ENCODE data around the gene SAA4.
A peak's percentile ranks its signal among the peaks of the same experiment; 100 is the strongest.
"Not testable (repeated sequence)": the region's sequence is repeated elsewhere in the genome, so short reads cannot be mapped to it uniquely, and the experiment has no call there.

The SAA4 gene, protein sequence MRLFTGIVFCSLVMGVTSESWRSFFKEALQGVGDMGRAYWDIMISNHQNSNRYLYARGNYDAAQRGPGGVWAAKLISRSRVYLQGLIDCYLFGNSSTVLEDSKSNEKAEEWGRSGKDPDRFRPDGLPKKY

DNA sequence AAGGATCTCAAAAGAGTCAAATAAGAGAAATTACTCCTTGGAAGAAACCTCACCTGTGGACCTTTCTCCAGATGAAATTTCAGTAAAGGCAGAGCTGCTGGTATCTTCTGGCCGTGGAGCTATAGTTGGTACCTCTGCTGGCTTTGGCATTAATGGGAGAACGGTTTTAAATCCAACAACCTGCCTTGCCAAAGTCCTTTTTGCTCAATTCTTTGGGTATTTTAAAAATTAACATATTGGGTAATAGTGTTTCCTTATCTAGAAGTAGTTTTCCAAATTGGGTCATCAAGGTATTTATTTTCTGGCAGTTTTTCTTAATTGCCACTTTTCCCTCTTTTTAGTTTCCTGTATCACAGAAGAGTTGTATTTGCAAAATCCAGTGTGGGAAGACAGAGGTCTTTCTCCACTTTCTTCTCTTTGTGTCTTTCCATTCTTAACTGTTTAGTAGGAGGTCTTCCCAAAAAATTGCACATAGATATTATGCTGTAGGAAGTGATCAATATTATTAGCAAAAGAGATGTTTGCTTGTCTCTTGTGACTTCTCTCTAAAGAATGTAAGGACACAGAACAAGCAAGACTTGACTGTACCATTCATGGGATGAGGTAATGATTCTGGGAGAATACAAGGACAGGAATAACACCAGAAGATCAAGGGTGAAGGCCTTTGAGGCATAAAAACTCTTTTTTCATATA lies at the start of gene SAA4:
Gene SAA4, minus strand, starts transcription at position 139 of the 693 bp plus-strand sequence. CDS start 876 bp downstream, outside the sequence.
- no peaks in the 10 kb centered on the region for H3K36me3 ChIP-seq (ENCODE audit: insufficient read depth, low read depth, low read length)
- no peaks in the 10 kb centered on the region for H3K4me1 ChIP-seq (ENCODE audit: insufficient read depth, low read length)
- no peaks in the 10 kb centered on the region for H3K9me3 ChIP-seq (ENCODE audit: insufficient read depth, low read depth, low read length)
- H3K4me3 ChIP-seq (ENCODE audit: low read length): no peak within 1 kb of the TSS
- H3K9ac ChIP-seq (ENCODE audit: low read depth, low read length): no peak within 1 kb of the TSS
- no peak within 1 kb of the TSS for H3K27ac ChIP-seq (ENCODE audit: low read length)
- peaks cover 5% of the 10 kb centered on the region; the same call in 1 of the 2 replicates for H3K27me3 ChIP-seq (ENCODE audit: insufficient read depth, low read length)

DNA sequence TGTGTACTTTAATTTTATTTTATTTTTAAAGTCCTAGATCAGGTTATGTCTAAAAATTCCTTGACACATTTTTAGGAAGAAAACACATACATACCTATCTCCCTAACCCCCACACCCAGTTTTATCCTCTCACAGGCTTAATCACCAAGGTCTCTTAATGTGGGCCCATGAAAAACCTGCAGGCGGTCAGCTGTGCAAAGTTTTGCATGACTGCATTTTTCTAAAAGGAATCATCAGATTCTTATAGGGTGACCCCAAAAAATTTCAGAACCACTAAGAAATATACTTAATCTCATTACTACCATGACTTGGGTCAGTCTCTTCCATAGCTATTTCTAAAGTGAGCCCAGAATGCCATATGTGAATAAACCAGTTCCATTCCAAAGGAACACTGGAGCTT lies 49.2 kb upstream of the SAA4 start:
- Histone ChIP-seq H3K27me3 (ENCODE audit: insufficient read depth, low read length) (no peaks in the 10 kb centered on the region), H3K27ac (ENCODE audit: low read length) (no peak overlapping the region), H3K9me3 (ENCODE audit: insufficient read depth, low read depth, low read length) (no peaks in the 10 kb centered on the region), H3K4me1 (ENCODE audit: insufficient read depth, low read length) (no peaks in the 10 kb centered on the region), H3K9ac (ENCODE audit: low read depth, low read length) (no peak overlapping the region), H3K4me3 (ENCODE audit: low read length) (no peak overlapping the region), H3K36me3 (ENCODE audit: insufficient read depth, low read depth, low read length) (peaks cover 95% of the 10 kb centered on the region)

DNA sequence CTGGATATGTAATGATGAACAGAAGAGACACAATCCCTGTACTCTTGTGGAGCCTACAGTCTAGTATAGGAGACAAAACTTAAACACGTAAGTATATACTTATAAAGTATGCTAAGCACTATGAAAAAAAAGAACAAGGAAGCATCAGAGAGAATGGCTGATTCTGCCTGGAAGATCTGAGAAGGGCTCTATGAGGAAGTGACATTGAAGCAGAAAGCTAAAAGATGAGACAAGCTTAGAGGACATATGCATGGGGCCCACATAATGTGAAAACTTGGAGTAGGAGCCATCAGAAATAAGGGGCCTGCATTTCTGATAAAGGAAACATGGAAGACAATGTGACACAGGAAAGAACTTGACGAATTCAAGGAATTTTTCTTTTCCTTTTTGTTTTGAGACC lies 46.0 kb upstream of the SAA4 start:
- H3K36me3 ChIP-seq (ENCODE audit: insufficient read depth, low read depth, low read length): peaks cover 92% of the 10 kb centered on the region
- no peaks in the 10 kb centered on the region for H3K9me3 ChIP-seq (ENCODE audit: insufficient read depth, low read depth, low read length)
- H3K9ac ChIP-seq (ENCODE audit: low read depth, low read length): no peak overlapping the region
- H3K4me1 ChIP-seq (ENCODE audit: insufficient read depth, low read length): no peaks in the 10 kb centered on the region
- H3K27me3 ChIP-seq (ENCODE audit: insufficient read depth, low read length): no peaks in the 10 kb centered on the region
- H3K4me3 ChIP-seq (ENCODE audit: low read length): no peak overlapping the region
- H3K27ac ChIP-seq (ENCODE audit: low read length): no peak overlapping the region

DNA sequence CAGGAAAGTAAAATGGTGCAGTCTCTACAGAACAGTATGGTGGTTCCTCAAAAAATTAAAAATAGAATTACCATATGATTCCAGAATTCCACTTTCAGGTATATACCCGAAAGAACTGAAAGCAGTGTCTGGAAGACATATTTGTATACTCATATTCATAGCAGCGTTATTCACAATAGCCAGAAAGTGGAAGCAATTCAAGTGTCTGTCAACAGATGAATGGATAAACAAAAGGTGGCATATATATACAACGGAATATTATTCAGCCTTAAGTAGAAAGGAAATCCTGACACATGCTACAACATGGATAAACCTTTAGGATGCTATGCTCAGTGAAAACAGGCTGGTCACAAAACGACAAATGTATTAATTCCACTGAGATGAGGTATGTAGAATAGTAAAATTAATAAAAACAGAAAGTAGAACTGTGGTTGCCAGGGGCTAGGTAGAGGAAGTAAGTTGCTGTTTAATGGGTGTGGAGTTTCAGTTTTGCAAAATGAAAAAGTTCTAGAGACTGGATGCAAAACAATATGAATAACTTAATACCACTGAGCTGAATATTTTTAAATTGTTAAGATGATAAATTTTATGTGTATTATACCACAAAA lies 43.9 kb upstream of the SAA4 start:
- H3K9me3 ChIP-seq (ENCODE audit: insufficient read depth, low read depth, low read length): no peaks in the 10 kb centered on the region
- no peaks in the 10 kb centered on the region for H3K27me3 ChIP-seq (ENCODE audit: insufficient read depth, low read length)
- no peaks in the 10 kb centered on the region for H3K4me1 ChIP-seq (ENCODE audit: insufficient read depth, low read length)
- H3K9ac ChIP-seq (ENCODE audit: low read depth, low read length): no peak overlapping the region
- no peak overlapping the region for H3K27ac ChIP-seq (ENCODE audit: low read length)
- peaks cover 71% of the 10 kb centered on the region for H3K36me3 ChIP-seq (ENCODE audit: insufficient read depth, low read depth, low read length)
- no peak overlapping the region for H3K4me3 ChIP-seq (ENCODE audit: low read length)

DNA sequence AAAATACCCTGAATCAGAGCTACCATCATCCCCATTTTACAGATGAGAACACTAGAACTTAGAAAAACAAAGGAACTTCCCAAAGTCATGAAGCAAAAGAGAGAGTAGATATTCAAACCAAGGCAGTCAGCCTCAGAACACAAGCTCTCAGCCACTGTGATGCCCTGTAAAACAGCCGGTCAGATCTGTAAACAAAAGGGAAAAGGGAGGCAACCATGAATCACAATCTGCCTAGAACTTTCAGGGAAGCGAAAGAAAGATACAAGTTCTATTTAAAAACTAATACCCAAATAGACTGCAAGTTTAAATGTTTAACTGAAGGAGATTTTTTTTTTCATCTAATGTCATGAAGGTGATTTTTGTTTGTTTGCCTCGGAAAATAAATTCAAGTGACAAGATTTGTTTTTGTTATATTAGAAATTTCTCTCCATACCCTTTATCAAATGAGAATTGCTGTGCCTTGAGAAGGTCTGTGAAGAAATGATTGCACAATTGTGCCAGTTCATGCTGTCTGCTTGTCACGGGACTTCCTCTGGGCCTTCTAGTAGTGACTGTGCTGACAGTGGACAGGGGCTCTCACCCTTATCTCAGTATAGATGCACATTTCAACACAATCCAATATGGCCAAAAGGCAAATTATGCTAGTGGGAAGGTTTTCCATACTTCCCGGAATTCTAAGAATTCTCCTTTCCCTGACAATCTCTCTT lies 41.1 kb upstream of the SAA4 start:
- Histone ChIP-seq H3K4me3 (ENCODE audit: low read length) (no peak overlapping the region), H3K36me3 (ENCODE audit: insufficient read depth, low read depth, low read length) (peaks cover 43% of the 10 kb centered on the region), H3K4me1 (ENCODE audit: insufficient read depth, low read length) (no peaks in the 10 kb centered on the region), H3K9ac (ENCODE audit: low read depth, low read length) (no peak overlapping the region), H3K9me3 (ENCODE audit: insufficient read depth, low read depth, low read length) (no peaks in the 10 kb centered on the region), H3K27ac (ENCODE audit: low read length) (no peak overlapping the region), H3K27me3 (ENCODE audit: insufficient read depth, low read length) (no peaks in the 10 kb centered on the region)

DNA sequence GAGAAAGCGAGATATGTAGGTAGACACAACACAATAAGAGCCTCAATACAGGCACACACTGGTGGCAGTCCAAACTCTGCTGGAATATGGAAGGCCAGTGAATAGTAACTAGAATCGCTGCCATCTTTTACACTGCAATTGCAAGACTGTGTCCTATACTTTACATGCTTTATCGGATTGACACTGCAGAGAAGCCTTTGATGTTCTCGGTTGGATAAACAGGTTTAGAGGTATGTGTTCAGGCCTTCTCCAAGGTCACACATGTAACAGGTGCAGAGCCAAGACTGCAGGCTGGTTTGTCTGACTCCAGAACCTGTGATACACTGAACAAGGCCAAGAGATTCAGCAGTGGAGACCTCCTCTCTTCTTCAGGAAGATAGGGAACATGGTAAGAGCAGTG lies 34.6 kb upstream of the SAA4 start:
- H3K27ac ChIP-seq (ENCODE audit: low read length): no peak overlapping the region
- H3K4me1 ChIP-seq (ENCODE audit: insufficient read depth, low read length): no peaks in the 10 kb centered on the region
- H3K9ac ChIP-seq (ENCODE audit: low read depth, low read length): no peak overlapping the region
- H3K9me3 ChIP-seq (ENCODE audit: insufficient read depth, low read depth, low read length): no peaks in the 10 kb centered on the region
- H3K27me3 ChIP-seq (ENCODE audit: insufficient read depth, low read length): no peaks in the 10 kb centered on the region
- no peak overlapping the region for H3K4me3 ChIP-seq (ENCODE audit: low read length)
- H3K36me3 ChIP-seq (ENCODE audit: insufficient read depth, low read depth, low read length): no peaks in the 10 kb centered on the region

DNA sequence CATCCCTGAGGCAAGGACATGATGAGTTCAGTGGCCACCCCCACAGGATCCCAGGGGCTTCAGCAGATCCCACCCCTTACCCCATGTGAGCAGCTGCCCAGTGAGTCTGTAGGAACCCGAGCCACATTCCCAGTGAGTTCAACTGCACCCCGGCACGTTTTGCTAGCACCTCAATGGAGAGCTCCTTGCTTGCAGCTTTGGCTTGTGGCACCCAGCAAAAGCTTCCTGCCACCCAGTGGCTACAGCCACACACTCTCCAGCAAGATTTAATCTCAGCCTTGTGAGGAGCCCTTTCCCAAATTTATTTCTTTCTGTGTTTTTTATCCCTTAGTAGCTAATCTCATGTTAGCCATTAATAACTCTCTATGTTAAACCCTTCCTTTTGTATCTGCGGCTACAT lies 33.5 kb upstream of the SAA4 start:
- H3K9ac ChIP-seq (ENCODE audit: low read depth, low read length): peak overlapping the region; percentile 15; the same call in 1 of the 2 replicates
- no peak overlapping the region for H3K27ac ChIP-seq (ENCODE audit: low read length)
- H3K4me1 ChIP-seq (ENCODE audit: insufficient read depth, low read length): no peaks in the 10 kb centered on the region
- H3K4me3 ChIP-seq (ENCODE audit: low read length): no peak overlapping the region
- no peaks in the 10 kb centered on the region for H3K27me3 ChIP-seq (ENCODE audit: insufficient read depth, low read length)
- no peaks in the 10 kb centered on the region for H3K9me3 ChIP-seq (ENCODE audit: insufficient read depth, low read depth, low read length)
- no peaks in the 10 kb centered on the region for H3K36me3 ChIP-seq (ENCODE audit: insufficient read depth, low read depth, low read length)

DNA sequence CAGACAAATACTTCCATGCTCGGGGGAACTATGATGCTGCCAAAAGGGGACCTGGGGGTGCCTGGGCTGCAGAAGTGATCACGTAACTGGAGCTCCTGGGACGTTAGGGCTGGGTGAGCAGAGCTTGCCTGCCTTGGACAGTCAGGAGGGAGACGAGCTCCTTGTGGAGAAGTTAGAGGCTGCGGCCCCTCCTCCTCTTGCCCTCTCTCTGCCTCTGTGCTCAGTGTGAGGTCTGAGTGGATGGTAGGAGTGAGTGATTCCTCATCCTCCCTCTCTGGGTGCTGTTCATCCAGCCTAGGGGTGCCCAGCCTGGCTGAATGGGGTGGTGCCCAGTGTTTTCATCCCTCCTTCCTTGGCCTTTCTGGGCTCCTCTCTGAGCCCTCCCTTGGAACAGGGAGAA lies 32.6 kb upstream of the SAA4 start:
- not testable (repeated sequence) for H3K27ac ChIP-seq (ENCODE audit: low read length); H3K4me1 ChIP-seq (ENCODE audit: insufficient read depth, low read length); H3K27me3 ChIP-seq (ENCODE audit: insufficient read depth, low read length); H3K4me3 ChIP-seq (ENCODE audit: low read length); H3K9me3 ChIP-seq (ENCODE audit: insufficient read depth, low read depth, low read length); H3K36me3 ChIP-seq (ENCODE audit: insufficient read depth, low read depth, low read length); H3K9ac ChIP-seq (ENCODE audit: low read depth, low read length)

DNA sequence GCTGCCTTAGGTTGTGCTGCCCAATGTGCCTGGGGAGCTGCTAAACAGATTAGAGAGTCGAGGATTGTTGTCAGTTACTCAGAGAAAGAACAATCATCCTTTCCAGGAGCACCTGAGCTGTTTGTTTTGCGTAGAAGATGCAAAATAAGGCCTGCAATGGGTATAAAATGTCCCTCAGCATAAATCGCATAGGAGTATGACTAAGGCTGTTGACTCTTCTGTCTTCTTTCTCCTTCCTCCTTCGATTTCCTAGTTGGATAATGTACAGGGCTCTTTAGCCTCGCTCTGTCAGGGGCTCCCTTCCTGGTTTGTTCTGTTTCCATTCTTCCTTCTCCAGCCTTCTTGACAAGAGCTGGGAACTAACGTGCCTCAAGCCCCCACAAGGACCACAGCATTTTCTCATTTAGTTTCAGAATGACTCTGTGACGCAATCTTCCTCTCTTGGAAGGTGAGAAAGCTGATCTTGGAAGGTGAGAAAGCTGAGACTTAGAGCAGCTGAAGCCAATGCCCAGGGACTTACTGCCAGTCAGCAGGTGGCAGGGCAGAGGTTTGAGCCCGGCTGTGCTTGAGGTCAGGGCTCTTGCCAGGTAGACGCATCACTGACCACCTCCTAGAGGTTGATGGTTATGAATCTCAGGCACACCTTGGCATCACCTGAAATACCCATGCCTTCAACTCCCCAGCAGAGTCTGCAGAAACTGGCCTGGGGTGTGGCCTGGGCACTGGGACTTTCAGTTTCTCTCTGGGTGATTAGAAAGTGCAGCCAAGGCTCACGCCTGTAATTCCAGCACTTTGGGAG lies 30.9 kb upstream of the SAA4 start:
- not testable (repeated sequence) for H3K4me1 ChIP-seq (ENCODE audit: insufficient read depth, low read length); H3K36me3 ChIP-seq (ENCODE audit: insufficient read depth, low read depth, low read length); H3K27me3 ChIP-seq (ENCODE audit: insufficient read depth, low read length); H3K9me3 ChIP-seq (ENCODE audit: insufficient read depth, low read depth, low read length); H3K9ac ChIP-seq (ENCODE audit: low read depth, low read length); H3K27ac ChIP-seq (ENCODE audit: low read length); H3K4me3 ChIP-seq (ENCODE audit: low read length)

DNA sequence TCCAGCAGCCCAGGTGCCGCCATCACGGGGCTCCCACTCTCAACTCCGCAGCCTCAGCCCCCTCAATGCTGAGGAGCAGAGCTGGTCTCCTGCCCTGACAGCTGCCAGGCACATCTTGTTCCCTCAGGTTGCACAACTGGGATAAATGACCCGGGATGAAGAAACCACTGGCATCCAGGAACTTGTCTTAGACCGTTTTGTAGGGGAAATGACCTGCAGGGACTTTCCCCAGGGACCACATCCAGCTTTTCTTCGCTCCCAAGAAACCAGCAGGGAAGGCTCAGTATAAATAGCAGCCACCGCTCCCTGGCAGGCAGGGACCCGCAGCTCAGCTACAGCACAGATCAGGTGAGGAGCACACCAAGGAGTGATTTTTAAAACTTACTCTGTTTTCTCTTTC lies 29.3 kb upstream of the SAA4 start, which contains the start of gene SAA1:
Gene SAA1, plus strand, starts transcription at position 316 of the 400 bp plus-strand sequence. CDS start 624 bp downstream, outside the sequence.
- no peaks in the 10 kb centered on the region for H3K36me3 ChIP-seq (ENCODE audit: insufficient read depth, low read depth, low read length)
- H3K4me1 ChIP-seq (ENCODE audit: insufficient read depth, low read length): 0 out of 2 replicates have a peak, but pooled peaks cover 2% of the 10 kb centered on the region

More for the DNA sequence above, 29.3 kb upstream of the SAA4 start, which contains the start of gene SAA1:
- no peak within 1 kb of the TSS for H3K4me3 ChIP-seq (ENCODE audit: low read length)
- H3K27me3 ChIP-seq (ENCODE audit: insufficient read depth, low read length): no peaks in the 10 kb centered on the region
- H3K9ac ChIP-seq (ENCODE audit: low read depth, low read length): no peak within 1 kb of the TSS
- H3K27ac ChIP-seq (ENCODE audit: low read length): no peak within 1 kb of the TSS
- H3K9me3 ChIP-seq (ENCODE audit: insufficient read depth, low read depth, low read length): no peaks in the 10 kb centered on the region

Data from iPS-20b (cell line).